Astrocyte (in vitro differentiated cells and primary cell): ENCODE results near the gene BTBD16.

ENCODE experiments used
- CTCF ChIP-seq: IDR thresholded peaks from 2 replicates; pipeline ENCODE4 v1.5.1; 2011; ENCODE audit warnings: low read depth, mild to moderate bottlenecking, inconsistent platforms, low read length, moderate library complexity; ENCODE audit not compliant: insufficient read depth
- EZH2 ChIP-seq: IDR thresholded peaks from 2 replicates; pipeline ENCODE4 v1.6.1; 2012; ENCODE audit warnings: mild to moderate bottlenecking, low read length, inconsistent platforms; ENCODE audit not compliant: insufficient read depth

GRCh38 chr10:122342293-122343134, 71.4 kb downstream of the BTBD16 start:
- peak; percentile 82 for TF ChIP-seq CTCF
- no peak for TF ChIP-seq EZH2
